Measurements from ENCODE around the gene KCNQ1. TPM values are rescaled to one million over a fixed set of nuclear protein-coding genes. Genes with fewer than 3 reads are reported as not detected.

KCNQ1 gene
- total and polyA plus RNA-seq, 2 experiments from 2014 or later = not detected

DNA sequence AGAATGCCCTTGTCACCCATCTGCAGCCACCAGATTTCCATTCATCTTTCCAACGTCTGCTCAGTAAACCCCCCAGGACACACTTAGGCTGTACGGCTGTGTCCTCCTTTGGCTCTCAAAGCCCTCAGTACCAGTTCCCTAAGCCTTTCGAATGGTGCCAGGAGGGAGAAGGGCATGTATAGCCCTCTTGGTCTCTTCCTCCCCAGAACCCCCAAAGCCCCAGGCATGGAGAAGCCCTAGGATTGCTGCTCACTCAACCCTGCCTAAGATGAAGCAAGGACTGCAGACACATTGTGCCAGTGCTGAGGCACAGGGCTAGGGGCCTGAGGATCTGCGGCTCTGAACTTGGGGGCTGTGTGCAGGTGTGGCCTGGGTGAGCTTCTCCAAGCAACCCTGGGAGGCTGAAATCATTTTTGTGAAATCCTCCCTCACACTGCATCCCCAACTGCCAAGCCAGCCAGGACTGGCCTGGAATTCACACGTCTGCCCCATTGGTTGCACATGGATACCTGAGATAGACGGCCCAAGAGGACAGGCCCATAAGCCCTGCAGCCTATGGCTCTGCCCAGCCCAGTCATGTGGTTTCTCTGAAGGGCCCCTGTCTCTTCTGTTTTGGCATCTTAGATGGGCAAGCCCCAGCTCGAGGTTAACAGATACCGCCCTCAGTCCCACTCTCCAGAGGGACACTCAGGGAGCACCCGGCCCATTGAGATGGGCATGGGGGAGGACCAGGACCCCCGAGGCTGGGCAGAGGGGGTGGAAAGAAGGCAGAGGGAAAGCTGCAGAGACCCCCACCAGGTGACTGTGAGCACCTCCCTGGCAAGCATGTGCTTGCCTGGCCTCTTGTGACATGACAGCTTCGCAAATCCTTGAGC lies 221.0 kb downstream of the KCNQ1 start:
- no peaks in the 10 kb centered on the region for H3K9me2 ChIP-seq (ENCODE audit: insufficient read depth)
- H3K36me3 ChIP-seq (ENCODE audit: low read depth) = no peaks in the 10 kb centered on the region
- no peaks in the 10 kb centered on the region for H4K20me1 ChIP-seq (ENCODE audit: insufficient read depth)
- DNase-seq = no peak
- no peaks in the 10 kb centered on the region for H3K9me3 ChIP-seq (ENCODE audit: low read depth)
- H3K9ac ChIP-seq = no peak overlapping the region
- H3K79me2 ChIP-seq (ENCODE audit: insufficient read depth) = peaks cover 34% of the 10 kb centered on the region
- in situ Hi-C loops (cut with MboI) = no loop called here
- H3K4me2 ChIP-seq (ENCODE audit: unreplicated experiment) = no peak overlapping the region
- H2AFZ ChIP-seq = no peak overlapping the region
- no peaks in the 10 kb centered on the region for H3K4me1 ChIP-seq (ENCODE audit: insufficient read depth)
- H3K27ac ChIP-seq = no peak overlapping the region
- no peak for TF ChIP-seq EZH2 (IDR thresholded peaks at IDR 0.05; ENCODE audit: insufficient read depth, poor library complexity, severe bottlenecking)
- no peak for TF ChIP-seq EZH2phosphoT487 (IDR thresholded peaks at IDR 0.05; ENCODE audit: insufficient read depth, low read depth)
- no peak overlapping the region for H3K4me3 ChIP-seq
- WGBS, 2 experiments (ENCODE audit: low coverage in 1 of 2, low lambda C conversion rate in 2 of 2, missing lambda C conversion rate in 2 of 2) = 78 to 86% methylated on average over 11 of the region's 11 CpGs
- H3F3A ChIP-seq (ENCODE audit: insufficient read depth) = 0 out of 2 replicates have a peak, but pooled peaks cover 3% of the 10 kb centered on the region
- H3K27me3 ChIP-seq (replicated peaks; ENCODE audit: insufficient read depth) = no peaks in the 10 kb centered on the region

DNA sequence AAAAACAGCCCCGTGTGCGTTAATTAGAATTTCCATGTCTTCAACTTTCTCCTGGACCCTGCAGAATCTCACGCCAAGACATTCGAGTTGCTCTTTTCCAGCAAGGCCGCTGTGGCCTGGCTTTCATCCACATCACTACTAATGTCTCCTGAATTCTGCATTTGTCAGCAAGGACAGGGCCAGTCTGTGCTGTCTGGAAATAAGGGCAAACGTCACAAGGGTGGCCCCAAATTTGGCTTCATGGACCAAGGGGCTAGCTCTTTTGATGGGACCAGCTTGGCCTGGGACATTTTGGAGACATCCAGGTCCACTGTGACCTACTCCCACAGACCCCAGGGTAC lies 221.6 kb downstream of the KCNQ1 start:
- WGBS, 2 experiments (ENCODE audit: low coverage in 1 of 2, low lambda C conversion rate in 2 of 2, missing lambda C conversion rate in 2 of 2) = 68 to 70% methylated on average over 6 of the region's 6 CpGs
- no peaks in the 10 kb centered on the region for H3K4me1 ChIP-seq (ENCODE audit: insufficient read depth)
- no peak overlapping the region for H3K4me2 ChIP-seq (ENCODE audit: unreplicated experiment)
- no peaks in the 10 kb centered on the region for H4K20me1 ChIP-seq (ENCODE audit: insufficient read depth)
- no peak overlapping the region for H3K4me3 ChIP-seq
- TF ChIP-seq EZH2 (IDR thresholded peaks at IDR 0.05; ENCODE audit: insufficient read depth, poor library complexity, severe bottlenecking) = no peak
- TF ChIP-seq EZH2phosphoT487 (IDR thresholded peaks at IDR 0.05; ENCODE audit: insufficient read depth, low read depth) = no peak
- in situ Hi-C loops (cut with MboI) = no loop called here
- H3K9me2 ChIP-seq (ENCODE audit: insufficient read depth) = no peaks in the 10 kb centered on the region
- no peaks in the 10 kb centered on the region for H3F3A ChIP-seq (ENCODE audit: insufficient read depth)
- H3K27me3 ChIP-seq (replicated peaks; ENCODE audit: insufficient read depth) = no peaks in the 10 kb centered on the region
- DNase-seq = no peak
- no peaks in the 10 kb centered on the region for H3K36me3 ChIP-seq (ENCODE audit: low read depth)
- H3K79me2 ChIP-seq (ENCODE audit: insufficient read depth) = peaks cover 40% of the 10 kb centered on the region
- H3K9me3 ChIP-seq (ENCODE audit: low read depth) = no peaks in the 10 kb centered on the region
- H3K27ac ChIP-seq = no peak overlapping the region
- H2AFZ ChIP-seq = no peak overlapping the region
- no peak overlapping the region for H3K9ac ChIP-seq

DNA sequence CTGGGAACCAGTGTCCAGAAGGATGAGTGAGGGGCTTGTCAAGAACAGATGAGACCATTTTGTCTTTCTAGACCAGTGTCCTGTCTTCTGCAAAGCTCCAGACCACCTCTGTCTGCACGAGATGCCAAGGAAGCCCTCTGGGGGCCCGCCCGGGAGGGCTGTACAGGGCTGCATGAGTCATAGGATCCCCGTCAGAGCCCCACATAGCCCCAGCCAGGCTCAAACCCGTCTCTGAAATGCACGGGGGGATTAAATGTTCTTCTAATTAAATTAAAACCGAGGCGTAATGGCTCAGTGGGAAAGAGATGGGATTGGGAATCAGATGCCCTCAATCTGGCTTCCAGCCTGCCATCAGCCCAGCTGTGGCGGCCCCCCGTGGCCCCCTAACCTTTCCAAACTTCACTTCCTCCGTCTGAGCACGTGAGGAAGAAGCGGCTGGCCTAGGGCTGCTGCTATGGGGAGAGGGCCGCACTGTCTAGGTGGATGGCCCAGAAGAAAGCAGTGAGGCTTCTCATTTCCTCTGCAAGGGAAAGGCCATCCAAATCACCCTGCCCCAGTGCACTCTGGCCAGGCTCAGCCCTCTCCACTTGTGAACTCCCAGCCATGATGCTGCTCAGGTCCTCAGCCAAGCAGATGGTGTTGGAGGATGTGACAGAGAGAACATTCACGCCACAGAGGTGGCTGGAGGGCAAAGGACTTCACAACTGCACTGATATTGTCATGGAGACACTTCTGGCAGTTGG lies 222.2 kb downstream of the KCNQ1 start:
- DNase-seq = no peak
- H3K27ac ChIP-seq = no peak overlapping the region
- H3K4me1 ChIP-seq (ENCODE audit: insufficient read depth) = no peaks in the 10 kb centered on the region
- no peak overlapping the region for H3K9ac ChIP-seq
- no peaks in the 10 kb centered on the region for H3K9me3 ChIP-seq (ENCODE audit: low read depth)
- H3K9me2 ChIP-seq (ENCODE audit: insufficient read depth) = no peaks in the 10 kb centered on the region
- no peak overlapping the region for H3K4me2 ChIP-seq (ENCODE audit: unreplicated experiment)
- H3K36me3 ChIP-seq (ENCODE audit: low read depth) = no peaks in the 10 kb centered on the region
- H3K79me2 ChIP-seq (ENCODE audit: insufficient read depth) = peaks cover 46% of the 10 kb centered on the region
- no peak overlapping the region for H3K4me3 ChIP-seq
- H2AFZ ChIP-seq = no peak overlapping the region
- TF ChIP-seq EZH2phosphoT487 (IDR thresholded peaks at IDR 0.05; ENCODE audit: insufficient read depth, low read depth) = no peak
- H3F3A ChIP-seq (ENCODE audit: insufficient read depth) = no peaks in the 10 kb centered on the region
- 56 to 71% methylated on average over 15 of the region's 15 CpGs for WGBS, 2 experiments (ENCODE audit: low coverage in 1 of 2, low lambda C conversion rate in 2 of 2, missing lambda C conversion rate in 2 of 2)
- H4K20me1 ChIP-seq (ENCODE audit: insufficient read depth) = no peaks in the 10 kb centered on the region
- in situ Hi-C loops (cut with MboI) = no loop called here
- no peaks in the 10 kb centered on the region for H3K27me3 ChIP-seq (replicated peaks; ENCODE audit: insufficient read depth)

DNA sequence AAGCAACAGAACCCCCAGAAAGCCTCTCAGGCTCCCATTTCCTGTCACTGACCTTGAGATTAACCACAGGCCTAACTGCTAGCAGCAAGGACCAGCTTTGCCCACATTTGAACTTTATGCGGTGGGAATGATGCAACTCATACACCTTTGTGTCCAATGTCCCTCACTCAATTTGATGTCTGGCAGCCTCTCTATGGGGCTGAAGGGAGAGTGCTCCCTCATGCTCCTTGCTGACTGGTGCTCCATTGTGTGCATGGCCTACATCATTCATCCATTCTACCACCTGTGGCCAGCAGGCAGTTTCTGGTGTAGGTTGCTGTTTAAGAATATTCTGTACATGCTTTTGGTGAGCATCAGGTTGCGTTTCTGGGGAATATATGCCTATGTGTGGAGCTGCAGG lies 223.1 kb downstream of the KCNQ1 start:
- Histone ChIP-seq H2AFZ (no peak overlapping the region), H3K9me3 (ENCODE audit: low read depth) (no peaks in the 10 kb centered on the region), H3F3A (ENCODE audit: insufficient read depth) (no peaks in the 10 kb centered on the region), H3K4me2 (ENCODE audit: unreplicated experiment) (no peak overlapping the region), H3K27me3 (replicated peaks; ENCODE audit: insufficient read depth) (no peaks in the 10 kb centered on the region), H3K4me1 (ENCODE audit: insufficient read depth) (no peaks in the 10 kb centered on the region), H3K9ac (no peak overlapping the region), H3K9me2 (ENCODE audit: insufficient read depth) (no peaks in the 10 kb centered on the region), H4K20me1 (ENCODE audit: insufficient read depth) (no peaks in the 10 kb centered on the region), H3K4me3 (no peak overlapping the region), H3K36me3 (ENCODE audit: low read depth) (no peaks in the 10 kb centered on the region), H3K79me2 (ENCODE audit: insufficient read depth) (peaks cover 55% of the 10 kb centered on the region), H3K27ac (no peak overlapping the region)
- TF ChIP-seq EZH2 (IDR thresholded peaks at IDR 0.05; ENCODE audit: insufficient read depth, poor library complexity, severe bottlenecking) (no peak), EZH2phosphoT487 (IDR thresholded peaks at IDR 0.05; ENCODE audit: insufficient read depth, low read depth) (no peak)
- 93 to 95% methylated on average over 2 of the region's 2 CpGs for WGBS, 2 experiments (ENCODE audit: low coverage in 1 of 2, low lambda C conversion rate in 2 of 2, missing lambda C conversion rate in 2 of 2)
- in situ Hi-C loops (cut with MboI) = no loop called here
- no peak for DNase-seq
